ENCODE results near the gene TEAD1. TPM values are rescaled to one million over a fixed set of nuclear protein-coding genes. Genes with fewer than 3 reads are reported as not detected.
A peak's percentile ranks its signal among the peaks of the same experiment; 100 is the strongest.

TEAD1 gene
- total and polyA plus RNA-seq, 9 of the 15 experiments (the other 6 are each of a cell fraction or from before 2014, with no cell fraction given): 1.7 to 17.7 (median 10.8) TPM

GRCh38 chr11:12731841-12732336, 57.7 kb downstream of the TEAD1 start (continued):
- peak; percentile 29; the same call in 1 of the 2 replicates for TF ChIP-seq ZNF316 (IDR thresholded peaks at IDR 0.05)
- TF ChIP-seq FOXA1 (IDR thresholded peaks at IDR 0.05; ENCODE audit: borderline replicate concordance): no peak
- TF ChIP-seq STAG1 (CRISPR knock-in tag; IDR thresholded peaks at IDR 0.05; ENCODE audit: borderline replicate concordance): no peak
- 0 out of 2 replicates have a peak, but pooled peaks have one; percentile 48 for TF ChIP-seq NFE2 (IDR thresholded peaks at IDR 0.05; ENCODE audit: low read depth)
- no peak for TF ChIP-seq HDAC8 (tag; IDR thresholded peaks at IDR 0.05)

GRCh38 chr11:12733091-12733490, 58.9 kb downstream of the TEAD1 start:
- Histone ChIP-seq H4K20me1 (replicated peaks; ENCODE audit: control insufficient read depth, insufficient read depth, low read length) (no peaks in the 10 kb centered on the region), H3K9ac (ENCODE audit: insufficient read depth in 1 of 2, low read depth in 2 of 2, low read length in 2 of 2) (no peak overlapping the region; a peak in 1 of 4 replicates), H3K79me2 (ENCODE audit: control insufficient read depth, insufficient read depth, low read length) (no peaks in the 10 kb centered on the region; the same call in 2 of the 3 replicates), H3K36me3 (ENCODE audit: control insufficient read depth, insufficient read depth, low read length) (no peaks in the 10 kb centered on the region), H3K4me2 (ENCODE audit: insufficient read depth, low read length) (no peak overlapping the region), H3K27me3 (ENCODE audit: control insufficient read depth in 2 of 2, insufficient read depth in 2 of 2, low read length in 2 of 2) (no peaks in the 10 kb centered on the region), H3K4me1 (replicated peaks in 1 of 2; ENCODE audit: control insufficient read depth in 2 of 2, insufficient read depth in 2 of 2, low read length in 2 of 2) (peaks cover 0 to 11% of the 10 kb centered on the region in 2 experiments; a peak in 2 of 5 replicates), H2AFZ (ENCODE audit: low read depth, low read length) (no peak overlapping the region), H3K4me3 (no peak overlapping the region), H3K27ac (ENCODE audit: extremely low read depth, low read depth, low read length) (no peak overlapping the region), H3K9me1 (ENCODE audit: control insufficient read depth, insufficient read depth, low read length) (no peaks in the 10 kb centered on the region), H3K9me3 (replicated peaks; ENCODE audit: control insufficient read depth, insufficient read depth, low read depth, low read length) (no peaks in the 10 kb centered on the region)
- in situ Hi-C loops (cut with MboI) (no loop called here), intact Hi-C loops (cut with micrococcal nuclease) (no loop called here)
- ChIA-PET POLR2A (interaction anchor here (0.7 to 1.3 kb wide), 2 partner anchors 25 to 28 kb away, joined by 3 to 4 read pairs; no protein-coding TSS in a partner anchor), CTCF (ENCODE audit: low intra/inter-chr PET ratio) (no interaction called here)
- DNase-seq (ENCODE audit: extremely low read depth in 1 of 4, low spot score in 3 of 4) (no peak), ATAC-seq (no peak), FAIRE-seq (no peak)
- no TSS peak for BruUV-seq (replicated peaks)
- 96% methylated on average over 2 of the region's 2 CpGs for WGBS (ENCODE audit: insufficient coverage, low coverage, missing lambda C conversion rate)
- no peak for TF ChIP-seq CBX2 (IDR thresholded peaks at IDR 0.05; ENCODE audit: insufficient read depth, low read length, poor library complexity, severe bottlenecking)
- no peak for TF ChIP-seq CREB3 (tag; conservative IDR thresholded peaks at IDR 0.05; ENCODE audit: low read depth)
- no peak for TF ChIP-seq HINFP (tag; conservative IDR thresholded peaks at IDR 0.05; ENCODE audit: low read depth)
- TF ChIP-seq CHD1 (IDR thresholded peaks at IDR 0.05; ENCODE audit: low read length): no peak
- no peak for TF ChIP-seq SP1 (CRISPR knock-in tag; IDR thresholded peaks at IDR 0.05)
- TF ChIP-seq CSDE1 (IDR thresholded peaks at IDR 0.05): no peak
- TF ChIP-seq TFE3 (CRISPR knock-in tag; IDR thresholded peaks at IDR 0.05): no peak
- TF ChIP-seq MECOM (CRISPR knock-in tag; IDR thresholded peaks at IDR 0.05): no peak
- TF ChIP-seq ESRRB (CRISPR knock-in tag; IDR thresholded peaks at IDR 0.05; ENCODE audit: borderline replicate concordance): no peak
